BLaER1 (cell line): ENCODE measurements around the gene PLD3.

Source experiments
- H3K27ac ChIP-seq: shearing (Covaris generic); formaldehyde crosslinking; 2 replicates; pipeline ENCODE4 v1.8.1; 2022
- H3K27me3 ChIP-seq: shearing (Covaris generic); formaldehyde crosslinking; 2 replicates; pipeline ENCODE4 v1.8.1; 2022
- H3K36me3 ChIP-seq: shearing (Covaris generic); formaldehyde crosslinking; 2 replicates; pipeline ENCODE4 v1.8.1; 2022
- H3K4me1 ChIP-seq: shearing (Covaris generic); formaldehyde crosslinking; 2 replicates; pipeline ENCODE4 v1.8.1; 2022
- H3K4me2 ChIP-seq: shearing (Covaris generic); formaldehyde crosslinking; 2 replicates; pipeline ENCODE4 v1.8.1; 2022
- H3K4me3 ChIP-seq: shearing (Covaris generic); formaldehyde crosslinking; 2 replicates; pipeline ENCODE4 v1.8.1; 2022
- H3K9ac ChIP-seq: shearing (Covaris generic); formaldehyde crosslinking; 2 replicates; pipeline ENCODE4 v1.8.1; 2022
- H3K9me3 ChIP-seq: shearing (Covaris generic); formaldehyde crosslinking; 2 replicates; pipeline ENCODE4 v1.8.1; 2022
- H4K20me1 ChIP-seq: shearing (Covaris generic); formaldehyde crosslinking; 2 replicates; pipeline ENCODE4 v1.8.1; 2022
- Cebpa-rat ChIP-seq: shearing (Covaris generic); IDR thresholded peaks from 2 replicates; pipeline ENCODE4 v1.8.1; 2022

The PLD3 gene

GRCh38 chr19:40370997-40371801, 22.7 kb downstream of the PLD3 start:
- no peak overlapping the region for H3K9ac ChIP-seq
- no peaks in the 10 kb centered on the region for H3K27me3 ChIP-seq
- no peak overlapping the region for H3K4me3 ChIP-seq
- H3K36me3 ChIP-seq = peaks cover 46% of the 10 kb centered on the region
- no peaks in the 10 kb centered on the region for H4K20me1 ChIP-seq
- no peak for TF ChIP-seq Cebpa-rat
- no peaks in the 10 kb centered on the region for H3K9me3 ChIP-seq
- H3K4me1 ChIP-seq = peaks cover 8% of the 10 kb centered on the region; the same call in 1 of the 2 replicates
- no peak overlapping the region for H3K27ac ChIP-seq
- H3K4me2 ChIP-seq = no peak overlapping the region

- H3K27me3 ChIP-seq = no peaks in the 10 kb centered on the region
- no peak overlapping the region for H3K9ac ChIP-seq
- no peak for TF ChIP-seq Cebpa-rat
- H3K4me3 ChIP-seq = no peak overlapping the region
- no peak overlapping the region for H3K27ac ChIP-seq
- no peaks in the 10 kb centered on the region for H3K9me3 ChIP-seq
- peaks cover 8% of the 10 kb centered on the region; the same call in 1 of the 2 replicates for H3K4me1 ChIP-seq
- no peaks in the 10 kb centered on the region for H4K20me1 ChIP-seq
- peaks cover 44% of the 10 kb centered on the region for H3K36me3 ChIP-seq
- no peak overlapping the region for H3K4me2 ChIP-seq
These were observed 23.3 kb downstream of the PLD3 start for GRCh38 chr19:40371802-40372122.

GRCh38 chr19:40374084-40374483, 25.6 kb downstream of the PLD3 start:
- H3K4me3 ChIP-seq = no peak overlapping the region
- no peaks in the 10 kb centered on the region for H4K20me1 ChIP-seq
- no peak overlapping the region for H3K9ac ChIP-seq
- no peaks in the 10 kb centered on the region for H3K9me3 ChIP-seq
- peaks cover 8% of the 10 kb centered on the region; the same call in 1 of the 2 replicates for H3K4me1 ChIP-seq
- H3K36me3 ChIP-seq = peaks cover 36% of the 10 kb centered on the region; the same call in 1 of the 2 replicates
- no peak overlapping the region for H3K27ac ChIP-seq
- no peak for TF ChIP-seq Cebpa-rat
- no peaks in the 10 kb centered on the region for H3K27me3 ChIP-seq
- H3K4me2 ChIP-seq = no peak overlapping the region

- Histone ChIP-seq H3K27ac (no peak overlapping the region), H3K9me3 (no peaks in the 10 kb centered on the region), H4K20me1 (no peaks in the 10 kb centered on the region), H3K36me3 (peaks cover 23% of the 10 kb centered on the region; the same call in 1 of the 2 replicates), H3K9ac (no peak overlapping the region), H3K4me2 (no peak overlapping the region), H3K27me3 (no peaks in the 10 kb centered on the region), H3K4me1 (no peaks in the 10 kb centered on the region), H3K4me3 (no peak overlapping the region)
- no peak for TF ChIP-seq Cebpa-rat
These were observed 27.9 kb downstream of the PLD3 start for GRCh38 chr19:40376286-40376862.

- H3K4me3 ChIP-seq = no peak overlapping the region
- H3K9ac ChIP-seq = no peak overlapping the region
- H3K4me2 ChIP-seq = no peak overlapping the region
- no peak overlapping the region for H3K27ac ChIP-seq
- no peaks in the 10 kb centered on the region for H3K4me1 ChIP-seq
- peaks cover 11% of the 10 kb centered on the region; the same call in 1 of the 2 replicates for H3K36me3 ChIP-seq
- no peaks in the 10 kb centered on the region for H3K9me3 ChIP-seq
- H4K20me1 ChIP-seq = no peaks in the 10 kb centered on the region
- no peak for TF ChIP-seq Cebpa-rat
- H3K27me3 ChIP-seq = no peaks in the 10 kb centered on the region
These were observed 29.4 kb downstream of the PLD3 start for GRCh38 chr19:40377876-40378385.

GRCh38 chr19:40378509-40378908, 30.0 kb downstream of the PLD3 start:
- no peak overlapping the region for H3K27ac ChIP-seq
- no peaks in the 10 kb centered on the region for H4K20me1 ChIP-seq
- H3K4me2 ChIP-seq = no peak overlapping the region
- peaks cover 9% of the 10 kb centered on the region; the same call in 1 of the 2 replicates for H3K36me3 ChIP-seq
- H3K4me3 ChIP-seq = no peak overlapping the region
- no peak overlapping the region for H3K9ac ChIP-seq
- no peaks in the 10 kb centered on the region for H3K27me3 ChIP-seq
- no peak for TF ChIP-seq Cebpa-rat
- no peaks in the 10 kb centered on the region for H3K4me1 ChIP-seq
- H3K9me3 ChIP-seq = no peaks in the 10 kb centered on the region

- Histone ChIP-seq H3K4me1 (no peaks in the 10 kb centered on the region), H3K27ac (no peak overlapping the region), H3K9ac (no peak overlapping the region), H3K9me3 (no peaks in the 10 kb centered on the region), H3K27me3 (no peaks in the 10 kb centered on the region), H3K4me2 (no peak overlapping the region), H3K36me3 (peaks cover 9% of the 10 kb centered on the region; the same call in 1 of the 2 replicates), H4K20me1 (no peaks in the 10 kb centered on the region), H3K4me3 (no peak overlapping the region)
- no peak for TF ChIP-seq Cebpa-rat
These were observed 31.1 kb downstream of the PLD3 start for GRCh38 chr19:40379446-40380198.

GRCh38 chr19:40380199-40381037, 31.9 kb downstream of the PLD3 start:
- Histone ChIP-seq H3K36me3 (peaks cover 9% of the 10 kb centered on the region; the same call in 1 of the 2 replicates), H3K4me1 (no peaks in the 10 kb centered on the region), H3K4me3 (no peak overlapping the region), H4K20me1 (no peaks in the 10 kb centered on the region), H3K9me3 (no peaks in the 10 kb centered on the region), H3K27ac (no peak overlapping the region), H3K27me3 (no peaks in the 10 kb centered on the region), H3K4me2 (no peak overlapping the region), H3K9ac (no peak overlapping the region)
- no peak for TF ChIP-seq Cebpa-rat

GRCh38 chr19:40381321-40381720, 32.8 kb downstream of the PLD3 start:
- H3K36me3 ChIP-seq = peaks cover 9% of the 10 kb centered on the region; the same call in 1 of the 2 replicates
- H3K27me3 ChIP-seq = no peaks in the 10 kb centered on the region
- H3K27ac ChIP-seq = no peak overlapping the region
- no peaks in the 10 kb centered on the region for H3K4me1 ChIP-seq
- no peak overlapping the region for H3K4me3 ChIP-seq
- no peak overlapping the region for H3K9ac ChIP-seq
- H3K4me2 ChIP-seq = no peak overlapping the region
- TF ChIP-seq Cebpa-rat = no peak
- H4K20me1 ChIP-seq = no peaks in the 10 kb centered on the region
- no peaks in the 10 kb centered on the region for H3K9me3 ChIP-seq
